ENCODE measurements around the gene THOC1. TPM values are rescaled to one million over a fixed set of nuclear protein-coding genes. Genes with fewer than 3 reads are reported as not detected.

THOC1 gene
- total RNA-seq, 3 donors from 2014 or later: 56.2 to 98.9 (median 67.5) TPM

DNA sequence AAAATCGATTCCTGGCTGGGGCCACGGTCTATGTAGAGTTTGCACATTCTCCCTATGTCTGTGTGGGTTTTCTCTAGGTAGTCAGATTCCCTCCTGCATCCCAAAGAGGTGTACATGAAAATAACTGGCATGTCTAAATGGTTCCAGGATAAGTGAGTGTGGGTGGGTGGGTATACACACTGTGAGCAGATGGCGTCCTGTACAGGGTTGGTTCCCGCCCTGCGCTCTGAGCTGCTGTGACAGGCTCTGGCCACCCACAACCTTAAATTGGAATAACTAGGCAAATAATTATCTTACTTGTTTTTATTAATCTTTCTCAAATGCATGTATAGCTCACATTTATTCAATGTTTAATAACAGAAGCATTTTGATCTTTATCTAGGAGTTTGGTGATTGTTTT lies 16.3 kb downstream of the THOC1 start:
- TF ChIP-seq CTCF (IDR thresholded peaks at IDR 0.05): no peak
- TF ChIP-seq POLR2A (IDR thresholded peaks at IDR 0.05): no peak
- no peak for TF ChIP-seq POLR2AphosphoS5 (IDR thresholded peaks at IDR 0.05)
- H3K27me3 ChIP-seq: no peaks in the 10 kb centered on the region
- no peaks in the 10 kb centered on the region for H3K36me3 ChIP-seq
- H3K4me1 ChIP-seq: no peaks in the 10 kb centered on the region
- H3K27ac ChIP-seq: no peak overlapping the region
- DNase-seq (ENCODE audit: low spot score in 2 of 2): no peak
- H3K9me3 ChIP-seq: no peaks in the 10 kb centered on the region
- intact Hi-C loops (cut with DNase I; ENCODE audit: low total_unique reads): no loop called here
- no peak overlapping the region for H3K4me3 ChIP-seq

DNA sequence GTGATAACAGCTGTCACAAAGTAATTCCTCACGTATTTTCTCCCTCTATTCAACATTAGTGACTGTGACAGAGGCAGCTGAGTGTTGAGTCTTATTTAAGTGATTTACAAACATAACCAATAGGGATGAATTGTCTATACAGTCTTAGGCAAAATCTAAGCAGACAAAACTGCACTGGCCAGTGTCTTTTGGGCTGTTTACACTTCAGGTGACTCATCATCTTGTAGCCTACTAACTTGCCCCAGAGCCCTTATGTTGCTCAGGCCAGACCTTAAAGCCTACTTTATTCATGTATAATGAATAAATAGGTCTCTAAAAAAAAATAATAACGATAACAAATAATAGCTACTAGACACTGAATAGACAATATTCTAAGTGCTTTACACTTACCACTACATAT lies 17.2 kb downstream of the THOC1 start:
- Histone ChIP-seq H3K27ac (no peak overlapping the region), H3K36me3 (no peaks in the 10 kb centered on the region), H3K9me3 (no peaks in the 10 kb centered on the region), H3K4me1 (no peaks in the 10 kb centered on the region), H3K27me3 (no peaks in the 10 kb centered on the region), H3K4me3 (no peak overlapping the region)
- intact Hi-C loops (cut with DNase I; ENCODE audit: low total_unique reads): no loop called here
- no peak for TF ChIP-seq POLR2A (IDR thresholded peaks at IDR 0.05)
- TF ChIP-seq CTCF (IDR thresholded peaks at IDR 0.05): no peak
- no peak for TF ChIP-seq POLR2AphosphoS5 (IDR thresholded peaks at IDR 0.05)
- DNase-seq (ENCODE audit: low spot score in 2 of 2): no peak

- Histone ChIP-seq H3K4me1 (no peaks in the 10 kb centered on the region), H3K27me3 (no peaks in the 10 kb centered on the region), H3K9me3 (no peaks in the 10 kb centered on the region), H3K36me3 (no peaks in the 10 kb centered on the region), H3K4me3 (no peak overlapping the region), H3K27ac (no peak overlapping the region)
- DNase-seq (ENCODE audit: low spot score in 2 of 2): no peak
- TF ChIP-seq POLR2AphosphoS5 (IDR thresholded peaks at IDR 0.05) (no peak), CTCF (IDR thresholded peaks at IDR 0.05) (no peak)
- intact Hi-C loops (cut with DNase I; ENCODE audit: low total_unique reads): no loop called here
Measured at GRCh38 chr18:248053-248452, 19.8 kb downstream of the THOC1 start.

DNA sequence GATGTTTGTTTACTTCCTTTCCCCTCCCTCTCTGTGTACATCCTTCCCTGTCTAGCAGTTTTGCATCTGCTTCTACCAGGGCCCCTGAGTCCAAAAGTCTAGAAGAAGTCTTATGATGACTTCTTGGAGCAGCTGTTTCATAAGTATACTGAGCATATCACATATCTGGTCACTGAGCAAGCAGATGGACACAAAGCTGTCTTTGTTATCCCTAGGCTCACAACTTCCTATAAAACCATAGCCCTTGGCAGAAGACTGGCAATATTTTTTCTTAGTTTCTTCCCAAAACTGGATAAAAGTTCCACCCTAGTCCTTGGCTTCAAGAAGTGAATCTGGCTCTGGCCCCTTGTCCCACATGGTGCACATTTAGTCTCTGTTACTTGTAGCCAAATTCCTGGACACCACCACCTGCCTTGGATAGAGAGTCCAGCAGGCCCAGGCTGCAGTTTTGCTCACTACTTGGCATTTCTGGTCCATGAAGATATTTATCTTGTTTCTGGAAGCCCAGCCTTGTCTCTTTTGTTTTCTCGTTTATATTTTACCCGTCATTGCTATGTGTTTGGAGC lies 22.5 kb downstream of the THOC1 start:
- intact Hi-C loops (cut with DNase I; ENCODE audit: low total_unique reads): no loop called here
- Histone ChIP-seq H3K27me3 (no peaks in the 10 kb centered on the region), H3K36me3 (no peaks in the 10 kb centered on the region), H3K27ac (no peak overlapping the region), H3K4me1 (no peaks in the 10 kb centered on the region), H3K4me3 (no peak overlapping the region), H3K9me3 (no peaks in the 10 kb centered on the region)
- no peak for DNase-seq (ENCODE audit: low spot score in 2 of 2)
- TF ChIP-seq CTCF (IDR thresholded peaks at IDR 0.05): no peak
- TF ChIP-seq POLR2AphosphoS5 (IDR thresholded peaks at IDR 0.05): no peak
- no peak for TF ChIP-seq POLR2A (IDR thresholded peaks at IDR 0.05)

DNA sequence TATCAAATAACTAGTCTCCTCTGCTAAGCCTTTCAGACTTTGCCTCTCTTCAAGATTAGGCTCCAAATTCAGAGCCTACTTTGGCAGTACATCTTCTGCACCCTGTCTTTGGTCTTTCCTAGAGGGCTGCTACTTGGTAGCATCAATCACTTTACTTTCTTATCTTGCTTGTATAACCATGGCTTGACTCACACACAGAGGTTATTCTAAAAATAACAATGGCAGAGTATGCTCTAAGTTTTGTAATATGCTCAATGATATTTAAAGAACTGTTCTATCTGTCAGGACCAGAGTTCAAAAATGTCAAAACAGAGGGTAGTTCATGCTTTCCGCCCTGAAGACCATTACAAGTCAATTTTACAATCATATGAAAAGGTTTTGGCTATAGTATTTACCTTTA lies 27.7 kb downstream of the THOC1 start:
- no peaks in the 10 kb centered on the region for H3K4me1 ChIP-seq
- intact Hi-C loops (cut with DNase I; ENCODE audit: low total_unique reads): no loop called here
- no peak for DNase-seq (ENCODE audit: low spot score in 2 of 2)
- no peaks in the 10 kb centered on the region for H3K36me3 ChIP-seq
- no peaks in the 10 kb centered on the region for H3K27me3 ChIP-seq
- no peaks in the 10 kb centered on the region for H3K9me3 ChIP-seq
- no peak overlapping the region for H3K4me3 ChIP-seq
- TF ChIP-seq CTCF (IDR thresholded peaks at IDR 0.05) (no peak), POLR2AphosphoS5 (IDR thresholded peaks at IDR 0.05) (no peak), POLR2A (IDR thresholded peaks at IDR 0.05) (no peak)
- H3K27ac ChIP-seq: no peak overlapping the region

Measured in breast epithelium (tissue), 4 donors.